GM21360 (cell line): Measurements from ENCODE around the gene KLHL2.
"Not testable (repeated sequence)": the region's sequence is repeated elsewhere in the genome, so short reads cannot be mapped to it uniquely, and the experiment has no call there.

ENCODE experiments used
- ATAC-seq: cut with Tn5 transposase; IDR thresholded peaks from one replicate; pipeline ENCODE4 v1.9.1; 2021; ENCODE audit warnings: mild to moderate bottlenecking, moderate library complexity; ENCODE audit not compliant: unreplicated experiment

The KLHL2 gene

DNA sequence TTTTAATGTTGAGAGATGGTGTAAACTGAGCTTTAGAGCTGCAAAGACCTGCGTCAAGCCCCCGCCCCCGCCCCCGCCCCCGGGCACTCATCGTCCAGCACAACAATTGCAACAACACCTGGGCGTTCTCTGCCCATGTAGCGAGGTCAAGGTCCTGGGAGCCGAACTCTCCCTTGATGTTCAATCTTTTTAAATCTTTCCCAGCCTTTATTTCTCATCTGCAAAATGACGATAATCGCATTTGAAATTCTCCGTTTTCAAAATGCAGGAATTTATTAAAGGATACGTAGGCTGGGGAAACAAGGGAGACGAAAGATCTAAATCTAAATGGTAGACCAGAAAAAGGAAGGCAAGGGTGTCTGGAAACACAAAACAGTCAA is 119.5 kb downstream of the KLHL2 start:
- no peak for ATAC-seq

DNA sequence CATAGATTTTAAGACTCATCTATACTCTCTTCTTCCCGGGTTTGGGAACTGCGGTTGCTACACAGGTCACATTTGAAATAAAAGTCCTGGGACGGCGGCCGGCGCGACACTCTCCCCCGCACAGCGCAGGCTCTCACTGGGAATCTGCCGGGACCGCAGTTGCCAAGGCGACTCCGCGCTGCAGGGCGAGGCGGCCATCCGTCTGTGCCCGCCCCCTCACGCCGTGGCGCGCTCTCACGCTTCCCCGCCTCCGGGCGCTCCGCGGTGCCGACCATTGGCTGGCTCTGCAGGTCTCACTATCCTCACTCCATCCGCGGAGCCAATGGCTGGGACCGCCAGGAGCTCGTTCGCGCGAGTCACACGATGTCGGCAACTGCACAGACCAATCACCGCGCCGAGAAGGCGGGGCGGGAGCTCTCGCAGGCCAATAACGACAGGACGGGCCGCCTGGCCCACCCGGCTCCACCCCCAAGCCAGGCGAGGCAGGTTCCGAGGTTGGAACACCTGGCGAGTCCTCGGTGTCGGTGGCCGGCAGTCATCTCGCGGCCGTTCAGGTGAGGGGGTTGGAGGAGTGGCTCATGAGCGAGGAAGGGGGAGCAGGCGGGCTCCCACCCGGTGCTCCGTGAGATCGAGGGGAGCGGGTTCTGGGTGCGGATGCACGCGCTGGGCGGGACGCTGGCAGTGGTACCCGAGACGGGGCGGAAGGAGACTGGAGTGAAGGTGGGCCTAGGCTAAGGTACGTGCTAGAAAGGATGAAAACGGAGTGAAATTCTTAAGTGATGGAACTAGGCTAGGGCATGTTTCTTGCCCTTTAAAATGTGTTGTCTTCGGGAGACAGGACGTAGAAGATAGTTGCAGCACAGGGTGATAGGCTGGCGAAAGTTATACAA is 120.1 kb downstream of the KLHL2 start, which contains the start of gene MSMO1:
TSS of gene MSMO1 (plus strand) at position 459 of the 890 bp plus-strand sequence. CDS start 5,702 bp downstream, outside the sequence.
- ATAC-seq = peak; percentile 99

DNA sequence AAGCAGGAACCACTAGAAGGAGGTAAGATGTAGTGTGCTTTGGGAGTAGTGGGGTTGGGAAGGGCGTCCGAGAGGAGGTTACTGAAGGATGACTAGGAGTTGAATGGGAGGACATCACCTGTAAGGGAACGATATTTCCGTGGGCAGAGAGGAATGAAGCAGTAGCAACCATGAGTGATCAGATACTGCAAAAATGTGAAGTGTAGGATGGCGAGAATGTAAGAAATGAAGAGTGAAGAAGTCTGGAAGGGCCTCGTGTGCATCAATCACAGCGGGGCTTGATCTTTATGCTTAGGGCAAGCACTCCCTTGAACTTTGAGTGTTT is 120.7 kb downstream of the KLHL2 start:
- ATAC-seq = no peak

DNA sequence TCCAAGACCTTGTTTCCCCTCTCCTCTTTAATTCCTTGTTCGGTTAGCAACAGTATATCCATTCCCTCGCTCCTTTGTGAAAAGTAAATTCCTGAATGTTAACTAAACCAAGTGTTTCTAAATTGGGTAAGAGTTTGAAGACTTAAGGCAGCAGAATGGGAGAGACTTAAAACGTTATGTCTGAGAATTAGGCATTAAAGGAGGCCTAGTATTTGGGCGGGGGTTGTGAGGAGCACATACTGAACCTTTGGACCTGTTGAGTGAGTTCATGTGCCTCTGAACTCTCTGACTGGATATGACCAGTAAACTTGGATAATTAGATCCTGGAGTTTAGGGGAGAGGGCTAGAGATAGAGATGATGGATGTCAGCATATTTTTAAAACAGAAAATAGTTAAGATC is 121.3 kb downstream of the KLHL2 start:
- ATAC-seq = no peak

DNA sequence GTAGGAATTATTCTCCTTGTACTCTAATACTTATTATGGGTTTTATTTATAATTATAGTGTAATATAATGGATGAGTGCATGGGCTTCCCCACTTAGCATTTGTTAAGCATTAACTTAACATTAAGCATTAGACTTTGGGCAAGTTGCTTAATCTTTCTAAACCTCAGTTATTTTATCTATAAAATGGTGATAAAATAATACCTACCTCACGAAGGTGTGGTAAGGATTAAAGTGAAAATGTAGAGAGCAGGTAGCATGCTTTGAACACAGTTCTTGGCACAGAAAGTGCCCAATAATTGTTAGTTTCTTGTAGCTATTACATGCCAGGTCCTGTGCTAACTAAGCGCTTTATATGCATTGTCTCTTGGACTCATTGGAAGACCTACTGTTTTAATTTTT is 122.7 kb downstream of the KLHL2 start:
- ATAC-seq = no peak

DNA sequence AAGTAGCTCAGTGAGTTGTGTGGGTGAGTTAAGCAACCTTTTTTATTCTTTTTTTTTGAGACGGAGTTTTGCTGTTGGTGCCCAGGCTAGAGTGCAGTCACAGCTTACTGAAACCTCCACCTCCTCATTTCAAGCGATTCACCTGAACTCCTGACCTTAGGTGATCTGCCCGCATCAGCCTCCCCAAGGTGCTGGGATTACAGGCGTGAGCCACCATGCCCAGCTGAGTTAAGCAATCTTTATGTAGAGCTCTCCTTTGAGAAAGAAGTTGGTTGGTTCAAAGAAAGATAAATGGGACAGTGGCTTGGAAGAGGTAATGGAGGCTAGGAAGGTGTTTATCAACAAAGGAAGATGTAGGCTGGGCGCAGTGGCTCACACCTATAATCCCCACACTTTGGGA is 123.3 kb downstream of the KLHL2 start:
- ATAC-seq = no peak

DNA sequence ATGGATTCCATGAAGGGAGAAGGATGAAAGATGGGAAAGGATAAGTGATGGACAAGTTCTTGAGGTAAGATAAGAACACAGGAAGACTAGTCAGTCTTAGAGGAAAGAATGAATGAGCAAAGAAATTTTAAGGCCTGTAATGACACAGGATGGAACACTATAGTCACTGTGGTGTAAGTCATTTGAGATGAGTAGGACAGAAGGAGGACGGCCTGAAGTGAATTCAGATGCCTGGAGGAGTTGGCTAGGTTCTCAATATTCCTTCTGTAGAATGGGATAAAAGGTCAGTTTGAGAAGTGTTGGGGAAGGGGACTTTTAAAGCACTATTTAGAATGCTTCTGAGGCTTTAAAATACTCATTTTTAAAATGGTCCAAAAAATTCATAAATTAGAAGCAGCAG is 124.0 kb downstream of the KLHL2 start:
- no peak for ATAC-seq

DNA sequence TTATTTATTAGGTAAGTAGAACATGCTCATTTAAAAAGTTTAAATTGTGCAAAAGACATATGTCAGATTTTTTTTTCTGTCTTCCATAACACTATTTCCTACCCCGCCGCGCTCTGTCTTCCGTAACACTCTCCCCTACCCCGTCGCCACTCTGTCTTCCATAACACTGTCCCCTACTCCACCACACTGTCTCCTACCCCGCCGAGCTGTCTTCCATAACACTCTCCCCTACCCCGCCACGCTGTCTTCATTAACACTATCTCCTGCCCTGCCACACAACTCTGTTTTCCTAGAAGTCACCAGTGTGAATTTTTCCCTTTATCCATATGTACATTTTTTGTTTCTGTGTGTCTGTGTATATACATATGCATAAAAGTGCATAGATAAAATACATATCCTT is 124.5 kb downstream of the KLHL2 start:
- no peak for ATAC-seq

DNA sequence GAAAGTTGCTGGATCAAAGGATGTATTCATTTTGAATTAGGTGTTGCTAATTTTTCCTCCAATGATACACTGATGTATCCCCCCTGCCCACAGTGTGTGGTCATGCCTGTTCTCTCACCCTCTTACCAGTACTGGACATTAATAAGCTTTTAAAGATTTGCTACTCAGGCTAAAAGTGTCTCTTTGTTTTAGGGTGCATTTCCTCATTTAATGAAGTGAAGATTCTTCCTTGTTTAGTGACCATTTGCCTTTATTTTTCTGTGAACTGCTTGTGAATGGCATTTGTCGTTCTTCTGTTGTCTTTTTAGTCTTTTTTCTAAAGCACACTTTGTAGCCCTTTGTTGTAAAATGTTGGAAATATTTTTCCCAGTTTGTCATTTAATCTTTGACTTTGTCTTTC is 125.1 kb downstream of the KLHL2 start:
- no peak for ATAC-seq

DNA sequence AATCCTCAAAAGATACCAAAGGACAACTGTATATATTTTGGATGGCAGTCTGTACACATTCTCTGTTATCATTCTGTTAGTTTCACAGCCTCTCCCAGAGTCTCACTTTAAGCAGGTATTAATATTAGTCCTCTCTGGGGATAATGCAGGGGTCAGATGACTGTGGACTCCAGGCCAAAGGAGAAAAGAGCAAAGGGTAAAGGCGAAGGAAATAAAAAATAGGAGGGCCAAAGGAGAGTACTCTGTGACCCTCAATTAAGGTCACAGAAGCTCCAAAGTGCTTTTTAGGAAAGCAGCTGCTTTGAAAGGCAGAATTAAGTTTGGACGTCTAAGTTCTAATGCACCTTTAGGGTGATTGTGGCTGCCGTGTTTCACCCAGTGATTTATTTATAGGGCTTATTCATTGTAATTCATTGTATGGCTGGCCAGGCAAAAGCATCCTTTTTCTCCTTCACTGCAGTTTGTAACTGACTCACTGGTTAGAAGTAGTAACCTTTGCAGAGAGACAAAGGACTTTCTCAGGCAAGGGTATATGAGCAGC is 127.9 kb downstream of the KLHL2 start:
- ATAC-seq = no peak

DNA sequence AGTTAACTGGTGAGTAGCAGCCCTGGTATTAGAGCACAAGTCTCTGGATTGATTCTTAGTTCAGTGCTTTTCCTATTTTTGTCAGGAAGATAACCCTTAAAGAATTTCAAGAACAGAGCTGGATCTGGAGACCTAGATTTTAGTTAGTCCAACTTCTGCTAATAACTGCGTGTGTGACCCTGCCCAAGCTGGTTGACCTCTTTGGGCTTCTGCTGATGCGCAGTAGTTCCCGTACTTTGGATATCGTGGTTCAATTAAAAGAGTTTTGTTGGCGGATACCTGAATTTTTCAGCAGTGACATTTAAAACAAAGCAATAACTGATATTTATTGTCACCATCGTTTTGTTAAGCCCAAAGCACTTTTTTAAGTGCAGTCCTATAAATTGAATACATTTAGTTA is 129.4 kb downstream of the KLHL2 start:
- ATAC-seq = no peak

DNA sequence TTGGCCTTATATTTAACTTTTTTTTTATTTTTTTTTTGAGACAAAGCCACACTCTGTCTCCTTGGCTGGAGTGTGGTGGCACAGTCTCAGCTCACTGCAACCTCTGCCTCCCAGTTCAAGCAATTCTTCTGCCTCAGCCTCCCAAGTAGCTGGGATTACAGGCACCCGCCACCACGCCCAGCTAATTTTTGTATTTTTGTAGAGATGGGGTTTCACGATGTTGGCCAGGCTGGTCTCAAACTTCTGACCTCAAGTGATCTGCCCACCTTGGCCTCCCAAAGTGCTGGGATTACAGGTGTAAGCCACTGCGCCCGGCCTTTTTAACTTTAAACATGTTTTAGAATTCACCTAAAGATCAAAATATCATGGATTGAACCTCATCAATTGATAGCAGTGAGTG is 135.0 kb downstream of the KLHL2 start:
- not testable (repeated sequence) for ATAC-seq

DNA sequence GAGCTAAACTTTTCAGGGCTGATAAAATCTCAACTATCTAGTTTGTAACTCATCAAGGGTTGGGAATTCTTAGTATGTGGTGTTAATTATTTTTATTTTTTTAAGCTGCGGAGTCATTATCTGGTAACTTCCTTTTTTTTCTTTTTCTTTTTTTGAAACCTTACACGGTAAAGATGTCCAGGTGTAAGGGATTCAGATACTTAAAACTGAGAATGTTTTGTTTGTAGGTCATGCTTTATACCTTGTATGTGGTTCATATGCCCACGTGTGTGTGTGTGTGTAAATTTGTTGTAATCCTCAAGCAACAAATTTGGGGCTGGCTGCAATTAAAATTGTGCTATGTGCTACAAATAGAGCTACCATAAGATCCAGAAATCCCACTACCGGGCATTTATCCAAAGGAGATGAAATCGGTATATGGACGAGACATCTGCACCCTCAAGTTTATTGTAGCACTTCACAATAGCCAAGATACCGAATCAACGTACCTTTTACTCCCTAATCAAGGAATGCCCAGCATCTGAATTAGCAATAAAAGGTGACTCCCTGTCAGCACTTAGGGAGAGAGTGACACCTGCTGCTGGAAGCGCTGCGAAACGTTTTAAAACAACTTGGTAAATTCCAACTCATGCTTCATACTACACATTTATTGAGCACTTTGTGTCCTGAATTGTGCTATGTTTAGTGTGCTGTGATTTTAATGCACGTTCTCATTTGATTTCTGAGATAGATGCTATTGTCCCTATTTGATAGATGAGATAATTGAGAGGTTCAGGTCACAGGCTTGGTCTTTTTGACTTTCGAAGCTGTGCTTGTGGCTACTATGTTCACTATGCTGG is 136.2 kb downstream of the KLHL2 start:
- ATAC-seq = no peak

DNA sequence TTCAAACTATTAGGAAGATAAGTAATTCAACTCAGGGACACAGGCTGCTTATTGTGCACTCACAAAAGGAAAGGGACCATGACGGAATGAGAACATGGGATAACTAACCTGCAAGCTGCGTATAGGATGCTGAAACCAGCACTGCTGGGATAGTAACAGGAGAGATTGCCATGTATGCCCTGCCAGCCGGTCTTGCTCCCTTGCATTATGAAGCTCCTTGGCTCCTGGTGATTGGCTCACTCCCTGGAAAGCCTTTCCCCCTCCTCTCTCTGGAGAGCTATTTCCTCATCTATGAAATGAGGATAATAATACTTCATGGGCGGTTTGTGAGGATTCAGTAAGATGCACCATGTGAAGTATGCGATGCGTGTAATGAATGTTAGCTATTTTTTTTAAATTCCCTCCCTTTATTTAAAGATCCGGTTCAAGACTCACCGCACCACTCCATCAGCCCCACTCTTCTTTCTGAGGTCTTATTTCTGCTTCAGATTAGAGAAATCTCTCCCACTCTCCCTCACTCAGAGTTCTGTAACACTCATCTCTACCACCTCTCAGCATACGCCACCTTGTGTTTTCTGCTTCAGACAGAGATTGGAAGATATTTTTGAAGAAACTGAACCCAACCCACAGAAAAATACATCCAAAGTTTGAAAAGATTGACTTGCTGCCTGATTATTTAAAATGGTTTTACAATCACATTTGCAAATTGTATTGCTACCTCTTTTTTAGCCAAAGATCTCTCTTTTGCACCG is 138.5 kb downstream of the KLHL2 start:
- no peak for ATAC-seq

DNA sequence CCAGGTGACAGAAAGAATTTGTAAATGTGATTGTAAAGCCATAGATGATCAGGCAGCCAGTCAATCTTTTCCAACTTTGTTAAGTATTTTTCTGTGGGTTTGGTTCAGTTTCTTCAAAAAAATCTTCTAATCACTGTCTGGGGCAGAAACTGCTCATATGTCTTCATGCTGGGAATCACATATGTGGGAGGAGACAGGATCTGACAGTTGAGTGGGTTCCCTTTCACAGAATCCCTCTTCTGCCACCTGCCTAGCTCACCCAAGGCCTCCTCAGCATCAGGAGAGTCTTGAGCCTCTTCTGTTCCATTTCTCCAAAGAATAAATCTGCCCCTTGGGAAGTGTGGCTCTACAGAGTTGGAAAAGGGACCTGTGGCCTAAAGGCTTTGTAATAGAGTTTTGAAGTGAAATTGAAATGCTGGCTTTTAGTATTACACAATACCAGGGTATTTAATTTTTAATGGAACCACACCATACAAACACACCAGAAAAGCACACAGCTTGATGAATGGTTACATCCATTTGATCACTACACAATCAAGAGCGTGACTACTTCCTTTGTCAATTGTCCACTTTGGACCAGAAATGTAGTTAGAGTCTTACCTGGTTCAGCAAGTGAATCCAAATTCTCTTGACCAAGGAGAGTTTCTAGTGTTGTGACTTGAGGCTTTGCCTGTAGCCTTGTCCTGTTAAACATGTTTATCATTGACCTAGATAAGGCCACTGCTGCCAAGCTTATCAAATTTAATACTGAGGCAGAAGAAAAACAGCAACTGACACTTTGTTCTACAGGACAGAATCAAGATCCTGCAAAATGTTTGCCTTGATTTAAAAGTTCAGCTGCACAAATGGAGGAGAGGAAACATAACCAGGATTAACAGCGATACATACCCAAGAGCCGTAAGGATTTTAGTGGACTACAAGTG is 140.5 kb downstream of the KLHL2 start:
- no peak for ATAC-seq

DNA sequence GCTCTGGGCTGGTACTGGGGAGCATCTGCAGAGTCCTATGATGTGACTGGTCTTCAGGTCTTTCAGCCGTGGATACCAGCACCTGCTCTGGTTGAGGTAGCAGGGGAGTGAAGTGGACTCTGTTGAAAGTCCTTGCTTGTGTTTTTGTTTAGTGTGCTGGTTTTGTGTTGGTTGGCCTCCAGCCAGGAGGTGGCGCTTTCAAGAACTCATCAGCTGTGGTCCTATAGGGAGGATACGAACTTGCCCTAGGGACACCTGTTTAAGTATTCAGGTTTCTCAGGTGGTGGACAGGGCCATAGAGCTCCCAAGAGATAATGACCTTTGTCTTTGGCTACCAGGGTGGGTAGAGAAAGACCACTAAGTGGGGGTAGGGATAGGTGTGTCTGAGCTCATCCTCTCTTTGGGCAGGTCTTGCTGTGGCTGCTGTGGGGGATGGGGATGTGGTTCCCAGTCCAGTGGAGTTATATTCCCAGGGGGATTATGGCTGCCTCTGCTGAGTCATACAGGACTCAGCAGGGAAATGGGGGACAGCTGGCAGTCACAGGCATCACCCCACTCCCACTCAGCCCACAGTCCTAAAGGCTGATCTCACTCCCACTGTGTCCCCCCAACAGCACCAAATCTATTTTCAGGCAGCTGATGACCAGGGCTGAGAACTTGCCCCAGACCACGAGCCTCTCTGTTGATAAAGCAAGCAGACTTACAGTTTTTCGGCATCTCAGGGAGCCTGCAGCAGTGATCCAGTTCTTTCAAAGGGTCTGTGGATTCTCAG is 144.2 kb downstream of the KLHL2 start:
- ATAC-seq = no peak

DNA sequence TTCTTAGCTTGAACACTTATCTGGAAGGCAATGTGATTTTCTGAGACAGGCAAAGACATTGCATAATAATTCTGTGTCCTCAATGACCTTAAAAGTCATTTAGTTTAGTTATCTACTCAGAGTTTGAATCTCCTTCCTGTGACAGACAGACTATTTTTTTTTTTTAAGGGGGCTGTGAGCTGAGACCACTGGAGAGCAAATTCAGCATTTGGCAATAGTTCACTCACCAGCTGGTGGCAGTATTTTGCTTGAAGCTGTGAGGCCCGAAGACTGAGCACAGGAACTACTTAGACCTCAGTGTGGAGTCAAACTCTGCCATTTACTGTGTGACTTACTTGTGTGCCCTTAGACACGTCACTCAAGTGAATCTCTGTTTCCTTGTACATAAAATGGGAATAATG is 148.5 kb downstream of the KLHL2 start:
- ATAC-seq = peak; percentile 81

DNA sequence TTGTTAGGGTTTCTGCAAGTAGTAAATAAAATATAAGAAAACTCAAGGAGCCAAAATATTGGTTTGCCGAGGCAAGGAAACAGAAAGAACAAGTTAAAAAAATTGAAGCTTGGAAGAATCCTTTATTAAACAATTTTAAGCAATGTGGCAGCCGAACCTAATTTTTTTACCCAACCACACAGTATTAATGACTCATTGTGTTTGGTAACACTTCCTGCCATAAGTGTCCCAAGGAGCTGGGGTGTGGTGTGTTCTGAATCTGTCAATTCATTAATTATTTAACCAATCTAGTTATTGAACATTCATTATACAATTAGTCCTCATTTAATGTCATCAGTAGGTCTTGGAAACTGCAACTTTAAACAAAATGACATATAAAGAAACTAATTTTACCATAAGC is 152.1 kb downstream of the KLHL2 start:
- ATAC-seq = no peak

DNA sequence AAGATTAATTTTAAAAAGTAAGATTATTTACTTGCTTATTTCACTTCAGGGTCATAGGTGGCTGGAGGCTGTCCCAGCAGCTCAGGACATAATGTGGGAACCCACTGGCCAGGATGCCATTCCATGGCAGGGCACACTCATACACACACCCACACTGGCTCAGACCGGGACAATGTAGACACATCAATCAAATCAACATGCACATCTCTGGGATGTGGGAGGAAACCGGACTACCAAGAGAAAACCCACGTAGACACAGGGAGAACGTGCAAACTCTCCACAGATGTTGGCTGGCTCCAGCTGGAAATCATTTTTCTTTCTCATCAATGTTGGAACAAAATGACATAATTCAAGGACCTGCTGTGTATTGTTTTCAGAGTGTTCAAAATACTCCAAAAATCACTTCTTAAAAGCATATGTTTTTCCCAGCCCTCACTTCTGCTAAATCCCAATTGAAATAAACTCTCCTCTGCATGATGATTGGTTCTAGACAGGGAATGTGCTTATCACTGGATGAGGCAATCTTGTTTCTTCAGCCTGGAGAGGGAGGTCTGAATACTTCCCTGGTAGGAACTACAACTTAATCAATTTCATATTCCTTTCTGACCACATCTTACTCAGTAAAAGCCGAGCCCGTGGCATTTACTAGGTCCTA is 152.8 kb downstream of the KLHL2 start:
- no peak for ATAC-seq
